Breast epithelium (tissue), 3 donors: ENCODE measurements around the gene TIMM23B.
"Not testable (repeated sequence)": the region's sequence is repeated elsewhere in the genome, so short reads cannot be mapped to it uniquely, and the experiment has no call there.

Experiments
- POLR2A ChIP-seq: fragments of 450-650 bp; IDR thresholded peaks from one replicate; pipeline ENCODE4 v1.6.1; 2016; ENCODE audit warnings: antibody characterized with exemption, mild to moderate bottlenecking, moderate library complexity
- TF ChIP-seq, protein P1 (sequence below), 3 donors: fragments of 450-650 bp; IDR thresholded peaks; one replicate each; pipeline ENCODE4 v1.5.1; 2016 to 2017; ENCODE audit warnings: antibody characterized with exemption in 3 of 3, mild to moderate bottlenecking in 3 of 3, moderate library complexity in 3 of 3

DNA sequence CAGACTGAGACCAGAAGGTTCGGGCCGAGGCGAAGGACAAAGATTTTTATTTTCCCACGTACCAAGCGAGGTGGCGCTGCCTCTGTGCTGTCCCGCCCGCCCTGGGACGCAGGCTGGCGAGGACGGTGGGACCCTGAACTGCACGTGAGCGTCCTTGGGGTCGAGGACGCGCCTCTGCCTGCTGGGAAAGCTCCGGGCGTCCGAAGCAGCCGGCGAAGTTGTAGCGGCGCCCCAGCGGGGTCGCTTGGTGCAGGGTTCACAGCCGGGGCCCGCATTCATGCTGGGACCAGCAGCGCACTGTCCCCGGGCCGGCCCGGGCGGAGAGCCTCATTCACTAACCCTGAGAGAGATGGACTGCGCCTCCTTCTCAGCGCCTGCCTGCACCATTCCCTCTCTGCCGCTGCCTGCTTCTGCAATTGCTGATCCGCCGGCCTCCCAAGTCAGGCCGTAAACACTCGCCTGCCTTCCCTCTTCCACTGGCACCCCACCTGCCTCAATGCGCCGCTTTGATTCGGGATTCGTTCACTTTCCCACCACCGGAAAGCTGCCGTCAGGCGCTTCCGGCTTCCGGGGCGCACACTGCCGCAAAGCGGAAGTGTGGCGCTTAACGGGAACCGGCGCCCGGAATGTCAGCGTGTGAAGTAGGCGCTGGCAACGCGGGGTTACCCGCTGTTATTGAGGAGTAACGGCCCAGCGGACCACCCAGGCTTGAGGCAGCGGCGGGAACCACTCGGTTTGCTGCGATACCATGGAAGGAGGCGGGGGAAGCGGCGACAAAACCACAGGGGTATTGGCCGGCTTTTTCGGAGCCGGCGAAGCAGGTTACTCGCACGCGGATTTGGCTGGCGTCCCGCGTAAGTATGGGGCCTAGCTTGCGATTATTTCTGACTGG, at the start of gene TIMM23B, which contains the start of gene PARG:
- TF ChIP-seq, protein P1, sequence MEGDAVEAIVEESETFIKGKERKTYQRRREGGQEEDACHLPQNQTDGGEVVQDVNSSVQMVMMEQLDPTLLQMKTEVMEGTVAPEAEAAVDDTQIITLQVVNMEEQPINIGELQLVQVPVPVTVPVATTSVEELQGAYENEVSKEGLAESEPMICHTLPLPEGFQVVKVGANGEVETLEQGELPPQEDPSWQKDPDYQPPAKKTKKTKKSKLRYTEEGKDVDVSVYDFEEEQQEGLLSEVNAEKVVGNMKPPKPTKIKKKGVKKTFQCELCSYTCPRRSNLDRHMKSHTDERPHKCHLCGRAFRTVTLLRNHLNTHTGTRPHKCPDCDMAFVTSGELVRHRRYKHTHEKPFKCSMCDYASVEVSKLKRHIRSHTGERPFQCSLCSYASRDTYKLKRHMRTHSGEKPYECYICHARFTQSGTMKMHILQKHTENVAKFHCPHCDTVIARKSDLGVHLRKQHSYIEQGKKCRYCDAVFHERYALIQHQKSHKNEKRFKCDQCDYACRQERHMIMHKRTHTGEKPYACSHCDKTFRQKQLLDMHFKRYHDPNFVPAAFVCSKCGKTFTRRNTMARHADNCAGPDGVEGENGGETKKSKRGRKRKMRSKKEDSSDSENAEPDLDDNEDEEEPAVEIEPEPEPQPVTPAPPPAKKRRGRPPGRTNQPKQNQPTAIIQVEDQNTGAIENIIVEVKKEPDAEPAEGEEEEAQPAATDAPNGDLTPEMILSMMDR (IDR thresholded peaks at IDR 0.05) = not testable (repeated sequence)
- not testable (repeated sequence) for TF ChIP-seq POLR2A
